GM15510 (cell line): ENCODE results near the gene CDYL.

Experiments
- POLR2A ChIP-seq: IDR thresholded peaks from 3 replicates; pipeline ENCODE4 v1.6.1; 2011; ENCODE audit warnings: borderline replicate concordance; ENCODE audit not compliant: insufficient read length; ENCODE audit errors: extremely low read depth

The CDYL gene, protein sequence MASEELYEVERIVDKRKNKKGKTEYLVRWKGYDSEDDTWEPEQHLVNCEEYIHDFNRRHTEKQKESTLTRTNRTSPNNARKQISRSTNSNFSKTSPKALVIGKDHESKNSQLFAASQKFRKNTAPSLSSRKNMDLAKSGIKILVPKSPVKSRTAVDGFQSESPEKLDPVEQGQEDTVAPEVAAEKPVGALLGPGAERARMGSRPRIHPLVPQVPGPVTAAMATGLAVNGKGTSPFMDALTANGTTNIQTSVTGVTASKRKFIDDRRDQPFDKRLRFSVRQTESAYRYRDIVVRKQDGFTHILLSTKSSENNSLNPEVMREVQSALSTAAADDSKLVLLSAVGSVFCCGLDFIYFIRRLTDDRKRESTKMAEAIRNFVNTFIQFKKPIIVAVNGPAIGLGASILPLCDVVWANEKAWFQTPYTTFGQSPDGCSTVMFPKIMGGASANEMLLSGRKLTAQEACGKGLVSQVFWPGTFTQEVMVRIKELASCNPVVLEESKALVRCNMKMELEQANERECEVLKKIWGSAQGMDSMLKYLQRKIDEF

DNA sequence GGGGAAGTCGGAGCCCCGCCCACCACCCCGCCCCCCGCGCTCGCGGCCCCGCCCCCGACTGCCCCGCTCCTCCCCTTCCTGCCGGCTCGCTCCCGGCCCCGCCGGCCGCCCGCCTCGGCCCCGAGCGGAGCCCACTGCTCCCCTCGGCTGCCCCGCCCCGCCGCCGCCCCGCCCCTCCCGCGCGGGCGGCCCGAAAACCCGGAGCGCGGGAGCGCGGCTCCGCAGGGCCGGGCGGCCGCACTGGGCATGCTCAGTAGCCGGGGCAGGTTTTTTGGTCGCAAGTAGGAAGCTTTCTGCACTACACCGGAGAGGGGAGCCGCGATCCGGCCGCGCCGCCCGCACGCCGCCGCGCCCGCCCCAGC is at the start of gene CDYL:
Gene CDYL, plus strand, starts transcription at position 274 of the 362 bp plus-strand sequence. CDS start 380 bp downstream, outside the sequence.
- TF ChIP-seq POLR2A: peak; percentile 53

DNA sequence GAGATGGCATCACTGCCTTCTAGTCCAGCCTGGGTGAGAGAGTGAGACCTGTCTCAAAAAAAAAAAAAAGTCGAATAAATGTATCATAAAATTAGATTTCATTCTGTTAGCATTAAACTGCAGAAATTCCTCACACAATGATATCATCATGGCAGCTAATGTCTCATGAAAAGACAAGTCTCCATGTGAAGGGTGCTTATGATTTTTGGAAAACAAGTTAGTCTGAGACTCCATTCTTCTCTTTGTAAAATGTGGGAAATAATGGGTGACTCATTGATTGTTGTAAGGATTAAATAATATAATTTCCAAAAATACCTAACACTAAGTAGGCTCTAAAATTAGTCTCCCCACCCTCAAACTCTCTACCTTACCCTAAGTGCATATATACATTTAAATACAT is 49.6 kb upstream of the CDYL start:
- TF ChIP-seq POLR2A: no peak

DNA sequence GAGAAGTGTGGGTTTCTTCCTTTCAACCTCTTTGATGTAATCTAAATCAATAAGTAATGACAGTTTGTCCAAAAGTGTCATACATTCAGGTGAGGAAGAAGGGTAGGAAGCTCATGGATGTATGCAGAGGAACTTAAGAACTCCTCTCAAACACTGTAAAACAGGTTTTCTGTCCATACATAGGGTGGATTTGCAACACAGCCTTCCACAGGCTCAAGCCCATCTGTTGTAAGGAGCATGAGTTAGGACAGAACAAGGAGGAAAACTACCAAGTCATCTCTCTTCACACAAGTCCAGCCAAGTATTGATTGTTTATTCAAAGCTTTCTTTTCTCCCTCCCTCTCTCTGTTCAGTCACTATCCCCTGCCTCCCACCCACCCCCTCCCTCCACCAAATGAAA is 49.0 kb upstream of the CDYL start:
- TF ChIP-seq POLR2A: no peak

DNA sequence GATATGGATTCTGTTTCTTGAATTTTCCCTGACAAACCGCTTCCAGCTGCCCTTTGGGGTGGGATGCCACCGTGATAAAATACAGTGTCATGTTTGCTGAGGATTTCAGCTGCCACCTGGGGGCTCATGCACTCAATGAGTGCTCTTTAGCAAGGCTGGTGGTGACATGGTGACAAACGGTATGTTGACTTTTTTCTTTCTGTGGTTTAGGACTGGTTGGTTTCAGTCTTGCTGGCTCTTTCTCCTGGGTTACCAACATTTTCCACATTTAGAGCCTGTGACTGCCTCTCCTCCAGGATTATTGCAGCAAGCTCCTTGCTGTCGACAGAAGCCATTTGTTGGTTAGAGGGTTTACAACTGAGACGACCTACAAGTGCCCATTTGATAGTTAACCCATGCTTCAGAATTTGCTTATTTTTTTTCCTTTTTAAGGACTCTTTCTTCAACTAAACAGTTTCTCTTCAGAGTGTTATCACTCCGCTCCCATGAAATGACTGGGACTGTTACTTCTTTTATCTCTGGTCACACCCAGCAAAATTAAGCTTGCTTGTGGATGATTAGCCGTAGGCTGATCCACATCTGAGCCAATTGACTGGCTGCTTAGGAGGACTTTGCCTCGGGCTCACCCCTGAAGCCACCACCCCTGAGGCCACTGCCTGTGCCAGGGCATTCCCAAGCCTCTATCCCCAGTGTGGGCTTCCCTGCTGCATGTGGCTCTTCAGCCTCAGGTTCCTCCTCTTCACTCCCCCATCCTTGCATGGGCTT is 48.4 kb upstream of the CDYL start:
- TF ChIP-seq POLR2A: no peak

DNA sequence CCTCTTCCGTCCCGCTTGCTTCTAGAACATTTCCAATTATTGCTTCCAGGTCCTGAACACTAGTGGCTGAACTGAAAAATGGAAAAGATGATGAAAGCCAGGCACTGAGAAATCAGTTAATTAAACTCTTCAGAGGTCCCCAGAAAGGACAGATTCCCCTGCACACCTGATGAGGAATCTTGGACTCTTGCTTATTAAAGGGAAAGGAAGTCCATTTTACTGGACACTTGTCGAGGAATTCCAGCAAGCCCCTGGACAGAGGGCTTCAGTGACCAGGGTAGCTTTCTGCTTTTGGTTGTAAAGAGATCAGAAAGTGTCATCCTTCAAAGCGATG is 47.8 kb upstream of the CDYL start:
- TF ChIP-seq POLR2A: no peak

DNA sequence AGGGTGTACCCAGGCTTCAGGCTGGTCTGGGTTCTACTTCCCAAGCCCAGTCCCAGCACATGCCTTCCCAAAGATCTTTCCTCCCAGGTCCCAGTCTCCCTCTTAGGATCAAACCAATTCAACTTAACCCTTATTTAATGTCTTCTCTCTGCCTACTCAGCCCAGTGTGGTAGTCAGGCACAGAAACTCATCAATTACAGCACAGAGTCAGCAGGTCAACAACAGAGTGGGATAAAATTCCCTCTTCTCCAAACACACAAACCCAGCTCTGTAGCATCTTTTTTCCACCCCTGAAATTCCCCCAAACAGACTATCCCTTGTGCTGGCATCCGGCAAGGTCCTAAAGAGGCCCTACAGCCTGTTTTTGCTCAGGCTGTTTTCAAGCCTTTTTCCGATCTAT is 47.3 kb upstream of the CDYL start:
- no peak for TF ChIP-seq POLR2A

DNA sequence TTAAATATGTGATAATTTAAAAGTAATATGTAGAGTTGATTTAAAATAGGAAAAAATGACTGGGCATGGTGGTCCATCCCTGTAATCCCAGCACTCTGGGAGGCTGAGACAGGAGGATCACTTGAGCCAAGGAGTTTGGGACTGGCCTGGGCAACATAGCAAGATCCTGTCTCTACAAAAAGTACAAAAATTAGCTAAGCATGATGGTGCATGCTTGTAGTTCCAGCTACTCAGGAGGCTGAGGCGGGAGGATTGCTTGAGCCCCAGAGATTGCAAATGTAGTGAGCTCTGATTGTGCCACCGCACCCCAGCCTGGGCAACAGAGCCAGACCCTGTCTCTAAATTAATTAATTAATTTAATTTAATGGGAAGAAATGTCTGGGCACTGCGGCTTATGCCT is 44.2 kb upstream of the CDYL start:
- TF ChIP-seq POLR2A: no peak

DNA sequence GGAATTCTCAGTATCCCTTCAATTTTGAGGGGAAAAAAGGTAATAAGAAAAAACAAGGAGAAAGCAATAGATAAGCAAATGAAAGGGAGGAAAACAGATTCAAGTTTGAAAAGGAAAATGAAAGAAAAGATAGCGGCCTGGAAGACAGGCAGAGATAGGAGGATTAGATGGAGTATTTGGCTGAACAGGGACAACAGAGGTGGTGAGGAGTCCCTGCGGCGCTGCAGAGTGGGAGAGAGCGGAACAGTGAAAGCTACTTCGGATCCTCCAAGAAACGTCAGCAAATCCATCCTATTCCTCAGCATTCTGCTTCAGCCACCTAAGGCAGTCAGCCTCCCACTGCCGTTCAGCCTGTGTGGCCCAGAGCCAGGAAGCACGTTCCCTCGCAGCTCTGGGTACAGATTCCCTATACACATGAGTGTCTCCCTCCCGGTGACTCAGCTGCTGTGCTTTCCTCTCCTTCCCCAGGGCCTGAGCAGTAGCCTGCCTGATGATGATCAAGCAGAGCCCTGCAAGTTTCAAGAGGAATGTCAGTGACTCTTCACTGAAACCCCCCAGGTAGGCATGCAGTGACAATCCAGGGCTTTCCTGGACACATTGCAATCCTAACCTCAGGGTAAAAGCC is 43.4 kb upstream of the CDYL start:
- no peak for TF ChIP-seq POLR2A

DNA sequence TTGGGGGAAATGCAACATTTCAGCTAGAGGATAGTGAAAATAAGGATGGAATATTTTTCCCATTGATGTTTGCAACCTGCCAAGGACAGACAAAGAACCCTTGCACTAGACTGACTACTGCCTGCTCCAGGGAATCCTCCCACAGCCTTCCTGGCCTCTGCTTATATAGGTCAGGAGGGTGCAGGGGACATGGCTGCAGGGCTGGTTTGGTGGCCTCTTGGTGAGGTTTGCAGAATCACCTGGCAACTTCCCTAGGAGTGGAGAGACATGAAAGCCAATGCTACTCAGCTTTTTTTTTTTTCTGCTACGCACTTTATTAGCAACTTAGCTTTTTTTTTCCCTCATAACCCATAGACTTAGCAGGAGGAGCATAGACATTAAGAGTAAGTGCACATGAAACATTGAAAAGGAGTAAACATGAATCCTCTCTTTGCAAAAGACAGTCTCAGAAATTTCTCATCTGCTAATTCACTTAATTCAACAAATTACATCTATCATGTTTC is 39.8 kb upstream of the CDYL start:
- no peak for TF ChIP-seq POLR2A

DNA sequence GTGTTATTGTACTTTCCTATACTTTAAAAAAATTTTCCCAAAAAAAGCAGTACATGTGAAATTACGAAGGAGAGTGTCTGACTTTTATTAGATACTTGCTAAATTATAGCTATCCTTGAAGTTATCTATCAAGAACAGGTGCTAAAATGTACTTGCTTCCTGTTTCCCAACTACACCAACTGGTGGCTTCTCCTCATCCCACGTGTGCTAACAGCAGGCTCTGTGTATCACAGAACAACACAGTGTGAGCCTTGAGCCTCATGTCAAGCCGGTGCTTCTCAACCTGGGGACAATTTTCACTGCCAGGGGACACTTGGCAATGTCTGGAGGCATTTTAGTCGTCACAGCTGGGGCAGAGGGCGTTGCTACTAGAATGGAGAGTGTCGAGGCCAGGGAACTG is 36.2 kb upstream of the CDYL start:
- no peak for TF ChIP-seq POLR2A

DNA sequence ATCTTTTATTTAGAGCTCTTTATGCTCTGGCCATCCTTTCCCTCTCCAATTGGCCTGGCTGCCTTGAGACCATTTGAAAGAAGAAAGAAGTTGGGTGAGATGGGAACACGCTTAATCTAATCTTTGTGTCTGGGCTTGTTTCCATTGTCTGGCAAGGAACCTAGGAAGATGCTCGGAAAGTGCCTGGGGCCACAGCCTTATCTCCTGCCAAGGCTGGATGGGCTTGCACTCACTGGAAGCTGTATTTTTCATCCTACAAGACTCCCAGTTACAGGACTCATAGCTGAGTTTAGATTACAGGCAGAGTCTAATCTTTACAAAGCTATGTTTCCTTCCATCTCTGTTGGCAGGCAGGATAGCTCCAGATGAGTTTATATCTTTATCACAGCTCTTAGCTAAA is 33.1 kb upstream of the CDYL start:
- no peak for TF ChIP-seq POLR2A

DNA sequence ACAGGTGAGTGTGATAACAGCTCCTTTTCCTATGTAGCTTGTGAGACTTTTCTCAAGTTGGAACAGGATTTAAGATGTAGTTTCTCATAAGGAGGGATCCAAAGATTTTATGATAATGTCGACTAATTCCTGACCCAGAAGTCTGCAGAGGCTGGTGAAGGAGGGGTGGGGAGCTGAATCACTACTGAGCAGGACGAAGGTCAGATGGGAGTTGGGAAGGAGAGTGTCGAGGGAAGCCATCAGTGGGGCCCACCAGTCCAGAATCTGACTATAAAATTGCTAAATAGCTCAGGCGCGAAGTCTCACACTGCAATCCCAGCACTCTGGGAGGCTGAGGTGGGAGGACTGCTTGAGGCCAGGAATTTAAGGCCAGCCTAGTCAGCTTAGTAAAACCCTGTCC is 32.3 kb upstream of the CDYL start:
- no peak for TF ChIP-seq POLR2A

DNA sequence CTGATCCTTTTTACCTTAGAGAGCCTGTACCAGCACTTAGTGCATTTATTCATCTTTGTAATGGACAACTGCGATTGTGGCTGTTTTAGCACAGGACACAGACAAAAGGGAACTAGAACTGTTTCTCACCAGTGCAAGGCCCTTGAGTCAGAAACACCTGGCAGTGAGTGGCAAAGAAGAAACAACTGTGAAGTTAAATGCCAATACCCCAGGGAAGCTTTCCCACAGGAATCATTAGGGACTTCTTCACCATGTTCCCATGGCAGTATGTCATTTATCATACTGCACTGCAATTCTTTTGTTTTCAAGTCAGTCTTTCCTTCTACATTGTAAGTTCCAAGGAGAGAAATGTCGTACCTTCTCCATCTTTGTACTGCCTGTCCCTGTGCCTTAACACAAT is 28.6 kb upstream of the CDYL start:
- no peak for TF ChIP-seq POLR2A

DNA sequence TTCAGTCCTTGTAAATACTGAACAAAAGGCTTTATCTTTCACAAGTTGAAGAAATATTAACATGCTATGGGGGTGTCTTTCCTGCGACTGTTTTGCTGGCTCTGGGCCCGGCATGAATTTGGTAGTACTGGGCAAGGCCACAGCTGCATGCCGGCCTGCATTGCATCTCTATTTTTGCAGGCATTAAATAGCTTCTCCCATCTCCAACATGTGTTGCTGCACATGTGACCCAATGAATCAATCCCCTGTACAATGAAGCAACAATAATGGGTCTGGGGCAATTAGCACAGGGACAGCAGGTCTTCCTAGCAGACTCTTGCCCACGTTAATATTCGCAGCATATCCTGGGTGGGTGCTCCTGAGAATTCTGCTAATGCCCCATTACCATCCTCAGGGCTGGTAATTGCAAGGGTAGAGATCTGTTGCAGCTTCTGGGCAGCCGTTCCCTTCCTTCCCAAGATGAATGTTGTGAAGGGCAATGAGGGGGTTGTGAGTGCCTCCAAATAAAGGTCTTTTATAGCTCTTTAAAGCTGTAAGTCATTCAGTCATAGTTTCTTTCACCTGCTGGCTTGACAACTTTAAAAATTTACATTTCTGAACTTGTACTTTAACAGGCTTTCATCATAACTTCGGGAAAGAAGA is 24.3 kb upstream of the CDYL start:
- TF ChIP-seq POLR2A: no peak

DNA sequence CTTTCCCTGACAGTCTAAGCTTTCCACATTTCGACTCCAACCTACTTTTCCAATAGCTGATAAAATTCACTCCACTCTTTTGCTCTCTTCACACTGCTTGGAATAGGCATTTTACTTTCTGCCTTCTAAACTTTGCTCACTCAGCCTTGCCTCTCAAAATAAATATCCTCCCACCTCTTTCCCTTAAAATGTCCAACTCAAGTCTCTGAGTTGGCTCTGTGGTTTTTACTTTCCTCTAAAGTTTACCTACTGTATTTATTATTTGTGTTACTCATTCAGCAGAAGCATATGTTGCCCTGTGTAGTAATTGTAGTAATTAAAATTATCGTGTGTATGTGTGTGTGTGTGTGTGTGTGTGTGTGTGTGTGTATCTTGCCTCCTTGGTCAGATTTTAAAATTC is 20.0 kb upstream of the CDYL start:
- no peak for TF ChIP-seq POLR2A
